Kidney (tissue), 14 donors: Measurements from ENCODE around the gene CA10. TPM values are rescaled to one million over a fixed set of nuclear protein-coding genes. Genes with fewer than 3 reads are reported as not detected.
A peak's percentile ranks its signal among the peaks of the same experiment; 100 is the strongest.

Source experiments
- DNase-seq, 5 donors: peaks; one replicate each; pipeline ENCODE4 v3.0.0-alpha.2; 2013 to 2020
- FAIRE-seq: peaks from 2 replicates; lab custom pipeline; 2012; peaks lifted over from hg19 to GRCh38; lab: Jason Lieb, UNC
- H3K27ac ChIP-seq, 2 donors: one replicate each; pipeline ENCODE4 v1.7.0; 2013; ENCODE audit warnings: low read depth in 2 of 2, low read length in 2 of 2, inconsistent platforms in 1 of 2
- H3K27me3 ChIP-seq: one replicate; pipeline ENCODE4 v1.7.1; 2013; ENCODE audit warnings: low read length, inconsistent platforms; ENCODE audit not compliant: control insufficient read depth, insufficient read depth
- H3K36me3 ChIP-seq, 3 donors: one replicate each; pipeline versions ENCODE4 v1.7.0 to v1.7.1; 2013; ENCODE audit warnings: low read length in 3 of 3, control low read depth in 1 of 3, inconsistent platforms in 1 of 3; ENCODE audit not compliant: insufficient read depth in 3 of 3, control insufficient read depth in 2 of 3
- H3K4me1 ChIP-seq, 3 donors: one replicate each; pipeline versions ENCODE4 v1.7.0 to v1.7.1; 2013; ENCODE audit warnings: low read length in 3 of 3, inconsistent platforms in 1 of 3, low read depth in 1 of 3; ENCODE audit not compliant: control insufficient read depth in 2 of 3, insufficient read depth in 2 of 3
- H3K4me3 ChIP-seq, 3 donors: one replicate each; pipeline versions ENCODE4 v1.7.0 to v1.8.1; 2013; ENCODE audit warnings: low read length in 3 of 3, control low read depth in 1 of 3, inconsistent platforms in 1 of 3
- H3K9ac ChIP-seq, 3 donors: one replicate each; pipeline versions ENCODE4 v1.7.0 to v1.7.1; 2013; ENCODE audit warnings: low read length in 3 of 3, control low read depth in 1 of 3, inconsistent platforms in 1 of 3
- H3K9me3 ChIP-seq, 3 donors: one replicate each; pipeline versions ENCODE4 v1.7.0 to v1.7.1; 2013; ENCODE audit warnings: low read length in 3 of 3, control low read depth in 1 of 3, inconsistent platforms in 1 of 3; ENCODE audit not compliant: control insufficient read depth in 2 of 3, insufficient read depth in 1 of 3
- CTCF ChIP-seq: IDR thresholded peaks from 3 replicates; pipeline ENCODE4 v1.5.1; 2012; ENCODE audit warnings: mild to moderate bottlenecking, moderate library complexity, borderline replicate concordance; ENCODE audit not compliant: insufficient read depth; ENCODE audit errors: extremely low read depth
- intact Hi-C: fragments of 100-400 bp; cut with DNase I; formaldehyde crosslinking; loops from one replicate; pipeline ENCODE4 v1.11.1; 2022
- polyA plus RNA-seq: library from polyadenylated mRNA; stranded (reverse); fragments of 350-450 nt; fragmentation: Illumina TruSeq; extraction: RNeasy Lipid Tissue Mini Kit (QIAGEN cat#74804); gene quantifications from one replicate; pipeline ENCODE4 v1.2.3, GENCODE V29; 2014; ENCODE audit warnings: low read depth, low replicate concordance; ENCODE audit not compliant: insufficient read depth
- total RNA-seq: library from RNA; stranded (reverse); fragmentation: NEBNext Ultra II Directional; extraction: Animal tissue kit (Norgen Biotek cat#: 25700); gene quantifications from one replicate; pipeline ENCODE4 v1.2.1, GENCODE V29; 2021
- donor health status: control.
- donor health status: control.
- donor health status: control.
- donor health status: control.
- donor health status: control.
- donor health status: DM: yes; HTN: yes; CAD: no.
- donor health status: Normal renal cell carcinoma (clear cell type).

Gene CA10
- total and polyA plus RNA-seq, 2 donors from 2014 or later: 3.7 to 9.8 TPM

- intact Hi-C loops: no loop called here
- no peak for FAIRE-seq
These were observed 409.5 kb downstream of the CA10 start for GRCh38 chr17:51748749-51749604.

GRCh38 chr17:51746421-51746820 is 412.1 kb downstream of the CA10 start:
- FAIRE-seq (no peak), DNase-seq (peak in 1 of 5 donors; percentile 14)
- H3K9me3 ChIP-seq: no peaks in the 10 kb centered on the region
- no peaks in the 10 kb centered on the region for H3K27me3 ChIP-seq
- no peaks in the 10 kb centered on the region for H3K4me1 ChIP-seq
- no peak overlapping the region for H3K27ac ChIP-seq
- no peak for TF ChIP-seq CTCF
- no peaks in the 10 kb centered on the region for H3K36me3 ChIP-seq
- H3K4me3 ChIP-seq: no peak overlapping the region
- intact Hi-C loops: no loop called here
- H3K9ac ChIP-seq: no peak overlapping the region

More at GRCh38 chr17:51748749-51749604, 409.5 kb downstream of the CA10 start:
- Histone ChIP-seq H3K36me3 (no peaks in the 10 kb centered on the region), H3K27ac (no peak overlapping the region), H3K27me3 (no peaks in the 10 kb centered on the region), H3K9ac (no peak overlapping the region), H3K9me3 (no peaks in the 10 kb centered on the region), H3K4me3 (no peak overlapping the region), H3K4me1 (no peaks in the 10 kb centered on the region)
- DNase-seq: no peak
- no peak for TF ChIP-seq CTCF

GRCh38 chr17:51745993-51746392 is 412.5 kb downstream of the CA10 start:
- FAIRE-seq (no peak), DNase-seq (no peak)
- TF ChIP-seq CTCF: no peak
- intact Hi-C loops: no loop called here
- Histone ChIP-seq H3K4me3 (no peak overlapping the region), H3K9ac (no peak overlapping the region), H3K27me3 (no peaks in the 10 kb centered on the region), H3K36me3 (no peaks in the 10 kb centered on the region), H3K4me1 (no peaks in the 10 kb centered on the region), H3K9me3 (no peaks in the 10 kb centered on the region), H3K27ac (no peak overlapping the region)

GRCh38 chr17:51743477-51743876 is 415.0 kb downstream of the CA10 start:
- no peak for DNase-seq
- Histone ChIP-seq H3K4me1 (no peaks in the 10 kb centered on the region), H3K27ac (no peak overlapping the region), H3K4me3 (no peak overlapping the region), H3K36me3 (no peaks in the 10 kb centered on the region), H3K9ac (no peak overlapping the region), H3K27me3 (no peaks in the 10 kb centered on the region), H3K9me3 (no peaks in the 10 kb centered on the region)
- no peak for TF ChIP-seq CTCF
- intact Hi-C loops: no loop called here
- FAIRE-seq: no peak
